A673 (cell line): ENCODE results near the gene PLEKHA6.

Experiments used
- CTCF ChIP-seq: fragments of 300-800, 200-600 bp; sonication (generic); conservative IDR thresholded peaks from 2 replicates; pipeline ENCODE4 v1.5.1; 2017; ENCODE audit warnings: low read depth, mild to moderate bottlenecking, antibody characterized with exemption, low read length, moderate library complexity, mixed read lengths
- EZH2 ChIP-seq: fragments of 200-600 bp; sonication (generic); IDR thresholded peaks from 2 replicates; pipeline ENCODE4 v1.6.1; 2017; ENCODE audit warnings: borderline replicate concordance, low read depth, mild to moderate bottlenecking, mixed read lengths, antibody characterized with exemption, low read length; ENCODE audit not compliant: poor library complexity, severe bottlenecking

GRCh38 chr1:204319027-204319426 is 40.7 kb downstream of the PLEKHA6 start:
- TF ChIP-seq CTCF = no peak
- no peak for TF ChIP-seq EZH2
